ENCODE measurements around the gene LILRA5. TPM values are rescaled to one million over a fixed set of nuclear protein-coding genes. Genes with fewer than 3 reads are reported as not detected.

Gene LILRA5
- total RNA-seq, 1 experiment from 2014 or later: not detected

DNA sequence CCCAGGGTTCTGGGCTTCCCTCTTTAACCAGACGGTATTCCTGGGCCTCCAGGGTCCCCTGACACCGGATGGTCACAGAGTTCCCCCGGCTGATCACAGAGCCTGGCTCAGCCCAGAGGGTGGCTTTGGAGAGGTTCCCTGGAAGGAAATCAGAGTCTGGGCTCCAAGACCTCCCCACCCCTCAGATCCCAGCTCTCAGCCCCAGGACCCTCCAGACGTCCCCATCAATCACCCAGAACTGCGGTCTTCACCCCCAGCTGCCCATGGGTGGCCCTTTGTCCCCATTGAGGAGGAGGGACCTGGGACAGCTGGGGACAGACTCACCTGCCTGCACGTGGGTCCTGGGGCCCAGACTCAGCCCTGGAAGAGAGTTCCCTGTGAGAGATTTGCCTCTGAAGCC is 955 bp downstream of the LILRA5 start:
- no peak for DNase-seq
- H3K4me2 ChIP-seq: no peak overlapping the region
- H2AFZ ChIP-seq: no peak overlapping the region
- H3K27me3 ChIP-seq (ENCODE audit: insufficient read depth, low read depth): peaks cover 88% of the 10 kb centered on the region
- no peak overlapping the region for H3K4me3 ChIP-seq
- CTCF ChIA-PET: no interaction called here
- no peaks in the 10 kb centered on the region for H3K79me2 ChIP-seq (ENCODE audit: low read depth)
- no peak for TF ChIP-seq EZH2 (IDR thresholded peaks at IDR 0.05; ENCODE audit: low read depth)
- TF ChIP-seq CTCF (conservative IDR thresholded peaks at IDR 0.05): no peak
- POLR2A ChIA-PET (ENCODE audit: unreplicated experiment): no interaction called here
- no peak overlapping the region for H3K27ac ChIP-seq
- no TSS peak for BruUV-seq (replicated peaks)
- H4K20me1 ChIP-seq (ENCODE audit: insufficient read depth): no peaks in the 10 kb centered on the region
- H3K9me3 ChIP-seq (ENCODE audit: insufficient read depth, low read depth): no peaks in the 10 kb centered on the region
- H3K4me1 ChIP-seq (replicated peaks; ENCODE audit: insufficient read depth): no peaks in the 10 kb centered on the region
- H3K36me3 ChIP-seq (ENCODE audit: low read depth): no peaks in the 10 kb centered on the region
- H3F3A ChIP-seq (ENCODE audit: insufficient read depth, low read depth): no peaks in the 10 kb centered on the region
- intact Hi-C loops (cut with micrococcal nuclease; ENCODE audit: unreplicated experiment): no loop called here
- no peaks in the 10 kb centered on the region for H3K9me2 ChIP-seq (ENCODE audit: insufficient read depth)

GRCh38 chr19:54311486-54311885 is 1.5 kb downstream of the LILRA5 start:
- ChIA-PET POLR2A (ENCODE audit: unreplicated experiment) (no interaction called here), CTCF (no interaction called here)
- H3K27ac ChIP-seq: no peak overlapping the region
- H2AFZ ChIP-seq: no peak overlapping the region
- H3K9me2 ChIP-seq (ENCODE audit: insufficient read depth): no peaks in the 10 kb centered on the region
- no peak overlapping the region for H3K4me3 ChIP-seq
- H3K4me1 ChIP-seq (replicated peaks; ENCODE audit: insufficient read depth): no peaks in the 10 kb centered on the region
- H3F3A ChIP-seq (ENCODE audit: insufficient read depth, low read depth): no peaks in the 10 kb centered on the region
- H3K79me2 ChIP-seq (ENCODE audit: low read depth): no peaks in the 10 kb centered on the region
- DNase-seq: no peak
- no peak overlapping the region for H3K4me2 ChIP-seq
- H4K20me1 ChIP-seq (ENCODE audit: insufficient read depth): no peaks in the 10 kb centered on the region
- intact Hi-C loops (cut with micrococcal nuclease; ENCODE audit: unreplicated experiment): no loop called here
- H3K36me3 ChIP-seq (ENCODE audit: low read depth): no peaks in the 10 kb centered on the region
- no peak for TF ChIP-seq CTCF (conservative IDR thresholded peaks at IDR 0.05)
- TF ChIP-seq EZH2 (IDR thresholded peaks at IDR 0.05; ENCODE audit: low read depth): no peak
- H3K27me3 ChIP-seq (ENCODE audit: insufficient read depth, low read depth): peaks cover 88% of the 10 kb centered on the region
- no TSS peak for BruUV-seq (replicated peaks)
- no peaks in the 10 kb centered on the region for H3K9me3 ChIP-seq (ENCODE audit: insufficient read depth, low read depth)

GRCh38 chr19:54310543-54310942 is 2.4 kb downstream of the LILRA5 start:
- H2AFZ ChIP-seq: no peak overlapping the region
- H3K27ac ChIP-seq: no peak overlapping the region
- TF ChIP-seq EZH2 (IDR thresholded peaks at IDR 0.05; ENCODE audit: low read depth) (no peak), CTCF (conservative IDR thresholded peaks at IDR 0.05) (no peak)
- CTCF ChIA-PET: no interaction called here
- BruUV-seq (replicated peaks): no TSS peak
- no peaks in the 10 kb centered on the region for H3K9me2 ChIP-seq (ENCODE audit: insufficient read depth)
- H3K4me1 ChIP-seq (replicated peaks; ENCODE audit: insufficient read depth): no peaks in the 10 kb centered on the region
- no peaks in the 10 kb centered on the region for H3F3A ChIP-seq (ENCODE audit: insufficient read depth, low read depth)
- DNase-seq: no peak
- H3K4me3 ChIP-seq: no peak overlapping the region
- no peaks in the 10 kb centered on the region for H4K20me1 ChIP-seq (ENCODE audit: insufficient read depth)
- intact Hi-C loops (cut with micrococcal nuclease; ENCODE audit: unreplicated experiment): no loop called here
- POLR2A ChIA-PET (ENCODE audit: unreplicated experiment): no interaction called here
- no peaks in the 10 kb centered on the region for H3K9me3 ChIP-seq (ENCODE audit: insufficient read depth, low read depth)
- no peaks in the 10 kb centered on the region for H3K36me3 ChIP-seq (ENCODE audit: low read depth)
- H3K4me2 ChIP-seq: no peak overlapping the region
- H3K27me3 ChIP-seq (ENCODE audit: insufficient read depth, low read depth): peaks cover 88% of the 10 kb centered on the region
- no peaks in the 10 kb centered on the region for H3K79me2 ChIP-seq (ENCODE audit: low read depth)

All from PC-9 (cell line).